Hepatocyte (in vitro differentiated cells): Measurements from ENCODE around the gene RPS24.

ENCODE experiments used
- CTCF ChIP-seq: fragments of 200-600 bp; sonication (generic); IDR thresholded peaks from 2 replicates; pipeline ENCODE4 v1.5.1; 2016; ENCODE audit warnings: antibody characterized with exemption, mild to moderate bottlenecking; ENCODE audit not compliant: poor library complexity
- EZH2 ChIP-seq: fragments of 200-600 bp; sonication (generic); IDR thresholded peaks from 2 replicates; pipeline ENCODE4 v1.6.1; 2016; ENCODE audit warnings: antibody characterized with exemption, mild to moderate bottlenecking, borderline replicate concordance

GRCh38 chr10:78033637-78034470 lies at the start of gene RPS24:
- TF ChIP-seq CTCF (no peak), EZH2 (no peak)
